H1 (cell line): ENCODE results near the gene ZNF652. TPM values are rescaled to one million over a fixed set of nuclear protein-coding genes. Genes with fewer than 3 reads are reported as not detected.

ENCODE experiments used
- CTCF ChIA-PET: fragments of 300-600 bp; sonication (Branson Sonifier 250); formaldehyde crosslinking; loops from one replicate; lab custom pipeline; 2021; ENCODE audit not compliant: partially characterized antibody; lab: Charles Lee
- POLR2A ChIA-PET: fragments of 300-600 bp; sonication (Branson Sonifier 250); formaldehyde crosslinking; loops from one replicate; lab custom pipeline; 2021; ENCODE audit warnings: inconsistent platforms; ENCODE audit not compliant: partially characterized antibody; lab: Charles Lee
- DNase-seq, 2 experiments: peaks; one replicate each; pipeline versions ENCODE4 v3.0.0 to v3.0.0-alpha.2; 2010 to 2022; ENCODE audit warnings: low spot score in 2 of 2, low read depth in 1 of 2, mixed read lengths in 1 of 2
- FAIRE-seq: peaks from 2 replicates; lab custom pipeline; 2011; peaks lifted over from hg19 to GRCh38; lab: Jason Lieb, UNC
- H2AFZ ChIP-seq: 2 replicates; pipeline ENCODE4 v1.8.1; 2012; ENCODE audit warnings: low read length, inconsistent platforms
- H2AK5ac ChIP-seq: 2 replicates; pipeline ENCODE4 v1.6.1; 2013; ENCODE audit warnings: low read depth, low read length
- H2BK120ac ChIP-seq: replicated peaks from 2 replicates; pipeline ENCODE3; 2013; ENCODE audit warnings: low read depth, low read length, inconsistent platforms
- H2BK12ac ChIP-seq: 2 replicates; pipeline ENCODE4 v1.6.1; 2013; ENCODE audit warnings: low read depth, low read length
- H2BK15ac ChIP-seq: 2 replicates; pipeline ENCODE4 v1.6.1; 2013; ENCODE audit warnings: low read length
- H2BK20ac ChIP-seq: 2 replicates; pipeline ENCODE4 v1.6.1; 2013; ENCODE audit warnings: low read length
- H2BK5ac ChIP-seq: 2 replicates; pipeline ENCODE4 v1.6.1; 2013; ENCODE audit warnings: low read depth, low read length
- H3K14ac ChIP-seq: 2 replicates; pipeline ENCODE4 v1.6.1; 2013; ENCODE audit warnings: inconsistent platforms; ENCODE audit not compliant: insufficient read length
- H3K18ac ChIP-seq: 2 replicates; pipeline ENCODE4 v1.6.1; 2013; ENCODE audit warnings: low read length; ENCODE audit errors: extremely low read depth
- H3K23ac ChIP-seq: 2 replicates; pipeline ENCODE4 v1.6.1; 2013; ENCODE audit warnings: inconsistent platforms; ENCODE audit not compliant: insufficient read length
- H3K23me2 ChIP-seq: 2 replicates; pipeline ENCODE4 v1.6.1; 2013; ENCODE audit warnings: low read depth, low read length
- H3K27ac ChIP-seq: 2 replicates; pipeline ENCODE4 v1.6.1; 2011; ENCODE audit warnings: low read depth, low read length, inconsistent platforms
- H3K27me3 ChIP-seq, 4 experiments: replicated peaks in 1 of 4; 1 replicate in 1 of 4; 2 replicates in 3 of 4; pipeline versions ENCODE4 v1.6.1 to v1.8.1; 2011 to 2013; ENCODE audit warnings: low read length in 3 of 4, mild to moderate bottlenecking in 3 of 4, inconsistent platforms in 2 of 4, mixed read lengths in 2 of 4, moderate library complexity in 1 of 4; ENCODE audit not compliant: control insufficient read depth in 3 of 4, insufficient read depth in 3 of 4; ENCODE audit errors: extremely low read depth in 1 of 4
- H3K36me3 ChIP-seq, 4 experiments: 2 replicates each; pipeline versions ENCODE4 v1.6.1 to v1.8.1; 2011 to 2013; ENCODE audit warnings: mild to moderate bottlenecking in 4 of 4, low read length in 3 of 4, moderate library complexity in 2 of 4, control low read depth in 1 of 4, inconsistent platforms in 1 of 4; ENCODE audit not compliant: insufficient read depth in 4 of 4, control insufficient read depth in 2 of 4
- H3K4ac ChIP-seq: replicated peaks from 2 replicates; pipeline ENCODE3; 2013; ENCODE audit warnings: low read length, low read depth, mixed read lengths, inconsistent platforms; ENCODE audit not compliant: insufficient read length
- H3K4me1 ChIP-seq, 4 experiments: replicated peaks in 1 of 4; 1 replicate in 1 of 4; 2 replicates in 3 of 4; pipeline versions ENCODE4 v1.6.1 to v1.8.1; 2011 to 2013; ENCODE audit warnings: low read length in 3 of 4, inconsistent platforms in 2 of 4, mixed read lengths in 1 of 4; ENCODE audit not compliant: insufficient read depth in 4 of 4, control insufficient read depth in 3 of 4
- H3K4me2 ChIP-seq, 2 experiments: 2 replicates each; pipeline versions ENCODE4 v1.6.1 to v1.8.1; 2011 to 2013; ENCODE audit warnings: low read depth in 2 of 2, low read length in 2 of 2, control low read depth in 1 of 2, inconsistent platforms in 1 of 2, mild to moderate bottlenecking in 1 of 2; ENCODE audit not compliant: insufficient read depth in 1 of 2
- H3K4me3 ChIP-seq, 4 experiments: fragments of 200-600, 300-600 bp in 1 of 4; sonication (generic), shearing (Covaris generic), sonication (Bioruptor Twin) in 1 of 4; 2 replicates each; pipeline versions ENCODE4 v1.5.1 to v1.8.1; 2011 to 2016; ENCODE audit warnings: low read length in 4 of 4, low read depth in 3 of 4, control low read depth in 2 of 4, inconsistent platforms in 2 of 4, mild to moderate bottlenecking in 2 of 4, mixed read lengths in 1 of 4, moderate library complexity in 1 of 4; ENCODE audit not compliant: insufficient read depth in 2 of 4; ENCODE audit errors: extremely low read depth in 1 of 4
- H3K56ac ChIP-seq: replicated peaks from 2 replicates; pipeline ENCODE3; 2013; ENCODE audit warnings: low read depth, mild to moderate bottlenecking, mixed read lengths, low read length, inconsistent platforms; ENCODE audit not compliant: insufficient read length
- H3K79me1 ChIP-seq: 2 replicates; pipeline ENCODE4 v1.6.1; 2013; ENCODE audit warnings: low read depth, low read length, control low read depth
- H3K79me2 ChIP-seq, 2 experiments: 2 replicates each; pipeline versions ENCODE4 v1.6.1 to v1.8.1; 2012 to 2013; ENCODE audit warnings: low read length in 2 of 2, mild to moderate bottlenecking in 2 of 2, inconsistent platforms in 1 of 2; ENCODE audit not compliant: insufficient read depth in 2 of 2, control insufficient read depth in 1 of 2
- H3K9ac ChIP-seq, 4 experiments: replicated peaks in 1 of 4; 1 replicate in 1 of 4; 2 replicates in 3 of 4; pipeline versions ENCODE4 v1.6.1 to v1.8.1; 2011 to 2013; ENCODE audit warnings: low read depth in 3 of 4, low read length in 3 of 4, control low read depth in 2 of 4, mild to moderate bottlenecking in 2 of 4, moderate library complexity in 2 of 4, inconsistent platforms in 1 of 4; ENCODE audit errors: extremely low read depth in 1 of 4
- H3K9me3 ChIP-seq, 2 experiments: 2 replicates each; pipeline versions ENCODE4 v1.6.1 to v1.8.1; 2012 to 2013; ENCODE audit warnings: mild to moderate bottlenecking in 2 of 2, moderate library complexity in 2 of 2, control low read depth in 1 of 2, inconsistent platforms in 1 of 2, low read depth in 1 of 2, low read length in 1 of 2, mixed read lengths in 1 of 2; ENCODE audit not compliant: insufficient read depth in 2 of 2
- H4K20me1 ChIP-seq, 2 experiments: replicated peaks in 1 of 2; 2 replicates each; pipeline versions ENCODE3 to v1.8.1; 2011 to 2013; ENCODE audit warnings: inconsistent platforms in 2 of 2, low read length in 2 of 2, mild to moderate bottlenecking in 1 of 2; ENCODE audit not compliant: insufficient read depth in 2 of 2, control insufficient read depth in 1 of 2
- H4K5ac ChIP-seq: 2 replicates; pipeline ENCODE4 v1.6.1; 2013; ENCODE audit warnings: low read length, low read depth, mixed read lengths, inconsistent platforms; ENCODE audit not compliant: insufficient read length
- H4K8ac ChIP-seq: 2 replicates; pipeline ENCODE4 v1.8.0; 2013; ENCODE audit warnings: mild to moderate bottlenecking, moderate library complexity, low read length, inconsistent platforms; ENCODE audit not compliant: insufficient read depth; ENCODE audit errors: extremely low read depth
- H4K91ac ChIP-seq: replicated peaks from 2 replicates; pipeline ENCODE3; 2013; ENCODE audit warnings: low read length, mixed read lengths, inconsistent platforms; ENCODE audit not compliant: insufficient read length
- CBX8 ChIP-seq: fragments of 300-800, 300-1000 bp; sonication (generic); IDR thresholded peaks from 2 replicates; pipeline ENCODE4 v1.7.1; 2016; ENCODE audit warnings: low read depth, low read length, borderline replicate concordance
- JUND ChIP-seq: IDR thresholded peaks from 2 replicates; pipeline ENCODE4 v1.6.1; 2011; ENCODE audit warnings: mild to moderate bottlenecking, improper control_type of control experiment, low read length
- WGBS, 2 experiments: shearing (Covaris generic) in 1 of 2; methylation state at CpG; one replicate each; pipeline versions ENCODE4 v1.1.6 to v1.1.7; 2013 to 2015; ENCODE audit warnings: low lambda C conversion rate in 2 of 2, mixed read lengths in 2 of 2, inconsistent platforms in 1 of 2, low coverage in 1 of 2, missing lambda C conversion rate in 1 of 2; ENCODE audit not compliant: insufficient replicate concordance in 2 of 2, insufficient coverage in 1 of 2, insufficient read length in 1 of 2; ENCODE audit errors: extremely low coverage in 1 of 2, missing lambda C conversion rate in 1 of 2; 5-methylcytosine and 5-hydroxymethylcytosine counted together
- polyA plus RNA-seq, 7 experiments: library from polyadenylated mRNA; depleted of rRNA in 3 of 7; stranded (reverse) in 5 of 7; unstranded in 2 of 7; fragments of >200 nt in 5 of 7; fragments of 200-250 nt in 2 of 7; gene quantifications; 1 replicate in 5 of 7; 2 replicates in 1 of 7; 4 replicates in 1 of 7; pipeline versions ENCODE4 v1.2.1 to v1.2.3, GENCODE V29; 2011 to 2013; ENCODE audit warnings: missing spikeins in 2 of 7, mixed read lengths in 2 of 7
- total RNA-seq: library from RNA; stranded (reverse); fragmentation: NEBNext Ultra II Directional; extraction: Animal tissue kit (Norgen Biotek cat#: 25700); gene quantifications from 2 replicates; pipeline ENCODE4 v1.2.1, GENCODE V29; 2021

ZNF652 gene
- total and polyA plus RNA-seq, 2 of the 8 experiments (the other 6 are each of a cell fraction or from before 2014, with no cell fraction given), result 13.5 to 39.6 TPM

DNA sequence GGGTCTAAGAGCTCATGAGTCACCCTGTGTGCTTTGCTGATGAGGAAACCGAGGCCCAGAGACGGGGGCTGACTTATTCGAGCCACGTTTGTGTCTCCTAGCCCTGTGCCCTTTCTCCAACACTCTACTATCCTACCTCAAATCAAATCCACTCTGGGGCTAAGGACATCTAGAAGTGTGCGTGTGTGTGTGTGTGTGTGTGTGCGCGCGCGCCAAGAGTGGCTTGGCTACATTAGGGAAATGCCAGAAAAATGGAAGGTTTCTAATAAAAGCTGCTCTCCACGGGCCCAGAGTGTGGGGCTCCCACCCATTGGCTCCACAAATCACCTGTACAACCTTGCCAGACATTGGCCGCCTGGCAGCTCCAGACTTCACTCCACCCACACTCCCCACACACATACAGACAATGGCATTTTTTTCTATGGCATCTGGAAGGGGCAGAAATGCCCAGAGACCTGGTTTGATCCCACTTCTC, 101.2 kb downstream of the ZNF652 start:
- H4K5ac ChIP-seq, result no peak overlapping the region
- no peak overlapping the region for H2BK5ac ChIP-seq
- H3K9ac ChIP-seq, result no peak overlapping the region
- H3K23ac ChIP-seq, result no peak overlapping the region
- H2BK120ac ChIP-seq, result no peak overlapping the region
- ChIA-PET POLR2A (interaction anchor here (1.5 to 1.7 kb wide), 2 partner anchors 10 to 330 kb away, joined by 4 read pairs; no protein-coding TSS in a partner anchor), CTCF (interaction anchor here (1.0 to 3.5 kb wide), 13 partner anchors 12 to 310 kb away, joined by 3 to 11 read pairs (median 3); no protein-coding TSS in a partner anchor)
- H2AFZ ChIP-seq, result peak overlapping the region; percentile 45; the same call in 1 of the 2 replicates
- H3K4ac ChIP-seq, result no peak overlapping the region
- peaks cover 6% of the 10 kb centered on the region; the same call in 1 of the 2 replicates for H3K23me2 ChIP-seq
- H4K20me1 ChIP-seq, result no peaks in the 10 kb centered on the region
- peaks cover 2 to 16% (median 13%) of the 10 kb centered on the region in 4 experiments; a peak in 6 of 7 replicates for H3K27me3 ChIP-seq
- H2BK15ac ChIP-seq, result 0 out of 2 replicates have a peak overlapping the region, but pooled peaks have one; percentile 46
- peaks cover 0 to 3% (median 1%) of the 10 kb centered on the region in 4 experiments; a peak in 1 of 7 replicates for H3K4me1 ChIP-seq
- H3K4me2 ChIP-seq, result peak overlapping the region; percentile 45 to 82
- WGBS, 2 experiments, result 60% methylated on average over 11 of the region's 11 CpGs; no CpG with 5 or more reads in 1 of the 2 experiments
- H4K91ac ChIP-seq, result no peak overlapping the region
- no peak for FAIRE-seq
- H2BK12ac ChIP-seq, result 0 out of 2 replicates have a peak overlapping the region, but pooled peaks have one; percentile 27
- no peak overlapping the region for H4K8ac ChIP-seq
- no peak overlapping the region for H3K56ac ChIP-seq
- H3K79me1 ChIP-seq, result no peaks in the 10 kb centered on the region
- no peak overlapping the region for H3K14ac ChIP-seq
- no peaks in the 10 kb centered on the region for H3K9me3 ChIP-seq
- H2AK5ac ChIP-seq, result no peak overlapping the region
- H3K18ac ChIP-seq, result no peak overlapping the region
- H3K4me3 ChIP-seq, result peak overlapping the region; percentile 46 to 67 (median 60); a peak in 7 of 8 replicates
- no peaks in the 10 kb centered on the region for H3K79me2 ChIP-seq
- TF ChIP-seq JUND (0 out of 2 replicates have a peak, but pooled peaks have one; percentile 9), CBX8 (no peak)
- H2BK20ac ChIP-seq, result no peak overlapping the region
- no peaks in the 10 kb centered on the region for H3K36me3 ChIP-seq
- no peak for DNase-seq
- no peak overlapping the region for H3K27ac ChIP-seq
